Adrenal gland (tissue), 5 donors: ENCODE data around the gene MBNL2.

Source experiments
- CTCF ChIP-seq, 6 experiments: fragments of 450-650 bp in 4 of 6; fragments of 200-600 bp in 2 of 6; sonication (generic) in 1 of 6; IDR thresholded peaks; 1 replicate in 5 of 6; 2 replicates in 1 of 6; pipeline versions ENCODE4 v1.5.1 to v1.8.0; 2016 to 2021; ENCODE audit warnings: antibody characterized with exemption in 6 of 6, mild to moderate bottlenecking in 2 of 6, moderate library complexity in 1 of 6
- POLR2A ChIP-seq, 2 donors: fragments of 450-650 bp; IDR thresholded peaks; one replicate each; pipeline ENCODE4 v1.6.1; 2017; ENCODE audit warnings: antibody characterized with exemption in 2 of 2, mild to moderate bottlenecking in 2 of 2, moderate library complexity in 1 of 2
- donor health status: DM: no; HTN: no; CAD: no.

GRCh38 chr13:97223711-97224541 is 1.8 kb downstream of the MBNL2 start:
- TF ChIP-seq POLR2A (IDR thresholded peaks at IDR 0.05) (peak in 1 of 2 donors; percentile 65), CTCF (IDR thresholded peaks at IDR 0.05) (peak in 2 of 6 experiments; percentile 12 to 14)
